ENCODE results near the gene XRCC6. TPM values are rescaled to one million over a fixed set of nuclear protein-coding genes. Genes with fewer than 3 reads are reported as not detected.

The XRCC6 gene
- total and polyA plus RNA-seq, 2 of the 13 experiments (the other 11 are each of a cell fraction or from before 2014, with no cell fraction given), result 124 to 625 TPM

- TF ChIP-seq ZNF562 (CRISPR knock-in tag; IDR thresholded peaks at IDR 0.05; ENCODE audit: borderline replicate concordance) (no peak), HMGA1 (CRISPR knock-in tag; conservative IDR thresholded peaks at IDR 0.05) (no peak), SAFB2 (CRISPR knock-in tag; IDR thresholded peaks at IDR 0.05; ENCODE audit: borderline replicate concordance, low read depth) (no peak), SATB2 (CRISPR knock-in tag; IDR thresholded peaks at IDR 0.05) (no peak; the same call in 1 of the 2 replicates), TRIM24 (CRISPR knock-in tag; IDR thresholded peaks at IDR 0.05) (no peak), MBD4 (IDR thresholded peaks at IDR 0.05; ENCODE audit: borderline replicate concordance, low read length) (no peak), ZNF646 (CRISPR knock-in tag; IDR thresholded peaks at IDR 0.05) (no peak), ZNF567 (CRISPR knock-in tag; IDR thresholded peaks at IDR 0.05; ENCODE audit: borderline replicate concordance) (no peak), KLF9 (CRISPR knock-in tag; IDR thresholded peaks at IDR 0.05; ENCODE audit: low read depth) (0 out of 2 replicates have a peak, but pooled peaks have one; percentile 61), ZNF282 (IDR thresholded peaks at IDR 0.05; ENCODE audit: partially characterized antibody) (no peak), ZNF143 (CRISPR knock-in tag; IDR thresholded peaks at IDR 0.05) (no peak), ZNF354B (CRISPR knock-in tag; IDR thresholded peaks at IDR 0.05) (no peak), AHDC1 (CRISPR knock-in tag; IDR thresholded peaks at IDR 0.05; ENCODE audit: borderline replicate concordance) (no peak), GTF2F1 (IDR thresholded peaks at IDR 0.05; ENCODE audit: low read length) (no peak), POLR2A (IDR thresholded peaks at IDR 0.05; ENCODE audit: insufficient read depth in 1 of 2, low read depth in 2 of 2, low read length in 2 of 2) (peak; percentile 74 to 94), ZNF20 (CRISPR knock-in tag; IDR thresholded peaks at IDR 0.05) (no peak), KAT2B (IDR thresholded peaks at IDR 0.05; ENCODE audit: borderline replicate concordance, low read depth, low read length) (no peak)
Measured at GRCh38 chr22:41682033-41682807, 61.1 kb downstream of the XRCC6 start (continued).
